DMS114 treated with DMSO at 0.1 percent for 48 hours (cell line): ENCODE data around the gene MUC4.
"Not testable (repeated sequence)": the region's sequence is repeated elsewhere in the genome, so short reads cannot be mapped to it uniquely, and the experiment has no call there.

ENCODE experiments used
- DNase-seq: peaks from one replicate; lab custom pipeline; 2025; ENCODE audit not compliant: unreplicated experiment; lab: John Stamatoyannopoulos, UW

The MUC4 gene

DNA sequence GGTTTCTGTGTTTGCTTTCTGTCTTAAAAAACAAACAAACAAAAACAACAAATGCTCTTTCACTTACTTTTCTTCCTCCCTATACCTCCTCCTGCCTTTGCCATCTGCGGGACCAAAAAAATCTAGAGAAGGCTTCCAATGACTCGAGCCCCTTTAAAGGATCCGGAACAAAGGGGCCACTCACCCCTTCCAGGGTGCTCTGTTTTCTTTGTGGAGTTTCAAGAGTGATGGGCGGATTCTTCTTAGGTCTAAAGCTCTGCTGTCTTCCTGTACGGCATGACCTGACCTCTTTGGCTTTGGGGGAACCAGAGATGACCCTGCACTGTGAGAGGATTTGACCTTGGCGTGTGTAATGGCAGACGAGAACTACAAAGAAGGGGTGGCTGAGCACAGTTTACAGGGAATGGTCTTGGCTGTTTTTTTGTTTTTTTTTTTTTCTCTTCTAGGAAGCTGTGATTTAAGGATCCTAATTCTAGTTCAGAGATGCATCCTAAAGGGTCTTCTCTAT is 93.2 kb downstream of the MUC4 start:
- DNase-seq = no peak

DNA sequence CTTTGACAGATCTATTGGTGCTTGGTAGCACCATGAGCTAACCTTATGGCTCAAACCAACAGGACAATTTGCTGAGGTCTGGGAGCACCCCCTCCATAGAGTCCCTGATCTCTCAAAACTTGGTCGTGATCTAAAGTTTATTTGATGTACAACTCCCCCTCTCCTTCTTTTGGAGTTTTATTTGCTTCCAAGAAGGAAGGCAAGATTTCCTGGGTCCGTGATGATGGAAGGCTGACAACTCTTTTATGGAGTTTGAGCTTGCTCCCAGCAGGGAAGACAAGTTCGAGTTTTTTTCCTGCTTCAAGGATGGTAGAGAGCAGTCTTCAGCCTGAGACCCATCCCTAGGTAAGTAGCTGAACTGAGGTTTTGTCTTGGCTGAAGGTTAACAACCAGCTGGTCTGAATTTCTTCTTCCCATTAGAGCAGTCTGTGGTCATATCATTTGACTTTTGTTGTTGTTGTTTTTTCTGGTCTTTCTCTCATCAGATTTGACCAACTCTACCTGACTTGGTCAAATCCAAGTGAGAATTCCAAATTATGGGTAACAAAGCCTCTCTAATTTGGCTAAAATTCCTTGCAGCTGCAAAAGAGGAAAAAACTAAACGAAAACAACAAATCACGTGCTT is 93.8 kb downstream of the MUC4 start:
- DNase-seq = no peak

- no peak for DNase-seq
Measured at GRCh38 chr3:195717416-195717815, 94.3 kb downstream of the MUC4 start.

- no peak for DNase-seq
Measured at GRCh38 chr3:195715583-195716266, 96.0 kb downstream of the MUC4 start.

DNA sequence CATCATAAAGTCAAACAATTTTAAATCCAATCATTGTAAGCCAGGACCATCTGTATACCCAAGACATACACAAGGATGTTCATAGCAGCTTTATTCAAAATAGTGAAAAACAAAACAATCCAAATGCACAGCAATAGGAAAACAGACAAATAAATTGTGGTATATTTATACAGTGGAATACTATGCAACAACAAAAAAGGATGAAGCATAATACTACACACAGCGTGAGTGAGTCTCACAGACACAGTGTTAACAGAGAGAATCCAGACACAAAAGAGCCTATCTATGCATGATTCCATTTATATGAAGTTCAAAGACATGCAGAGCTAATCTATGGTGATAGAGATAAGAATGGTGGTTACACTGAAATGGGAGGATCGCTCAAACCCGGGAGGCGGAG is 96.6 kb downstream of the MUC4 start:
- no peak for DNase-seq

DNA sequence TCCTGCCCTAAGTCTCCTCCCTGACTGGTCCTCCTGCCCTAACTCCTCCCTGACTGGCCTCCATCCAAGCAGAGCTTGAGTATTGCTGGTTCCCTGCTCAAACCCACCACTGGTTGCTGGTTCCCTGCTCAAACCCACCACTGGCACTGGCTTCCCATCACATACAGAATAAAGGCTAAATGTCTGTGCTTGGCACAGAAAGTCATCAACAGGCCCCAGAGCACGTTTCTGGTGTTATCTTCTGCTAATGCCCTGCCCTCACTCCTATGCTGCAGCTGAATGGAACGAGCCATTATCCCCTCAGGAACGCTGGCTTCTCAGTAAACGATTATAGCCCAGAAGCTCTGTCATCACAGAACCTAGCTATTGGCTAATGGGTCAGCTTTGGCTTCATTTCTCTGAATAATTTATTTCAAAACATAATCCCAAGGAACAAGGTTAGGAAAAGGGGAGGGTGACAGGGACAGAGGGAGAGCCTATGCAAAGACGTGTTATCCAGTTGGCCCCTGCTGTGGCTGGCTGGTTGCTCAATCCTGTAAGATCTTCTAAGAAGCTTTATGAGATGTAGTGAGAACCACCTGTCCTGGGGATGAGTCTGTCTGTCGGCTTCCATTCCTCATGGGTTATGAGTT is 97.2 kb downstream of the MUC4 start:
- DNase-seq = no peak

DNA sequence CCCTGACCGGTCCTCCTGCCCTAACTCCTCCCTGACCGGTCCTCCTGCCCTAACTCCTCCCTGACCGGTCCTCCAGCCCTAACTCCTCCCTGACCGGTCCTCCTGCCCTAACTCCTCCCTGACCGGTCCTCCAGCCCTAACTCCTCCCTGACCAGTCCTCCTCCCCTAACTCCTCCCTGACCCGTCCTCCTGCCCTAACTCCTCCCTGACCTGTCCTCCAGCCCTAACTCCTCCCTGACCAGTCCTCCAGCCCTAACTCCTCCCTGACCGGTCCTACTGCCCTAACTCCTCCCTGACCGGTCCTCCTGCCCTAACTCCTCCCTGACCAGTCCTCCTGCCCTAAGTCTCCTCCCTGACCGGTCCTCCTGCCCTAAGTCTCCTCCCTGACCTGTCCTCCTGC is 98.6 kb downstream of the MUC4 start:
- DNase-seq = not testable (repeated sequence)

- DNase-seq = not testable (repeated sequence)
Measured at GRCh38 chr3:195712535-195712910, 99.2 kb downstream of the MUC4 start.

- DNase-seq = no peak
Measured at GRCh38 chr3:195711813-195712534, 99.8 kb downstream of the MUC4 start.

GRCh38 chr3:195711091-195711812 is 100.5 kb downstream of the MUC4 start:
- DNase-seq = not testable (repeated sequence)

GRCh38 chr3:195710126-195710905 is 101.4 kb downstream of the MUC4 start:
- not testable (repeated sequence) for DNase-seq

DNA sequence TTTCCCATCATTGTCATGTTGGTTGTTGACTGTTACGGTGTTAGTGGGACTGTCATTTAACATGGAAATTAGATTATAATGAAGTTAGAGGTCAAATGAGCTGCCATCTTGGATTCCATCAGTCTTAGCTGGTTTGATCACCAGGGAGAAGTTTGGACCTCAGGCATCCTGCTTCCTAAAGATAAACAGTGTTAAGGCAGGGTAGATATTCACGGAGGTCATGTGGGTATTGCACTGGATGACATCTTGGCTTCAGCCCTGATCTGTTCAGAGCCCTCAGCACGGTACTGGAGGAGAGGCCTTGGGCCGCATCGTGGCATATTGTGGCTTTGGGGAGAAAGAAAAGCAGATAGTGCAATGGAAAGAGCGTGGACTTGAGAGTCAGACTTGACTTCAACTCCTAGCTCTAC is 102.0 kb downstream of the MUC4 start:
- DNase-seq = no peak

DNA sequence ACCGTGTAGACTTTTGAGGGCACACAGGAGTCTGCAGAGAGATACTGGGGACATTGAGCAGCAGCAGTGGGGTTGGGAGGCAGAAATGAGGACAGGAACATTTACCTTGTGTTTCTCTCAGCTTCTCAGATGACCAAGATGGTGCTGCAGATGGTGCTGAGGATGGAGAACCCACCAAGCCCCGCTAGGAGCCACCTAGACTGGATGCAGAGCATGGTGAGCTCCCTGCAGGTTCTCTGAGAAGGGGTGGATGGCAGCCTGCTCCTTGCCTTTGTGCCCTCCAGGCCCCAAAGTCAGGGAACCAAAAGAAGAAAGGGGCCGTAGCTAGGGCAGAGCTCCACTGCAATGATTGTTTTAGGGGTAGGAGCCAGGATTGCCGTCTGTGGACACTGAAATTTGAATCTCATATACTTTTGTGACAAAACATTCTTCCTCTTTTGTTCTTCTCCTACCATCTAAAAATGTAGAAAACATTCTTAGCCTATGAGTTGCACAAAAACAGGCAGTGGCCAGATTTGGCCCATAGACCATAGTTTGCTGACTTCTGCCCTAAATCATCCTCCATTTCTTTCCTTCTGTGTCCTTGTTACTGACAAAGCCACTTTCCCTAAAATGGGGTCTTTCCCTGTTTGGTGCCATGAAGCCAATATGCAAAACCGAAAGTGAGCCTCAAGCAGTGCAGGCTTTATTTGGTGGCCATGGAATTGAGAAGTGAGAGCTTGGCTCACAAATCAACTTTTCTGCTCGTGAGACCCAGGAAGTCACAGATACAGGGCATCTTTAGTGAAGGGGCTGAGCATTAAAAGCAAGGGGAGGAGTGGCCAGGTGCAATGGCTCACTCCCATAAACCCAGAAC is 102.9 kb downstream of the MUC4 start:
- DNase-seq = no peak

- DNase-seq = no peak
Measured at GRCh38 chr3:195708061-195708460, 103.7 kb downstream of the MUC4 start.

DNA sequence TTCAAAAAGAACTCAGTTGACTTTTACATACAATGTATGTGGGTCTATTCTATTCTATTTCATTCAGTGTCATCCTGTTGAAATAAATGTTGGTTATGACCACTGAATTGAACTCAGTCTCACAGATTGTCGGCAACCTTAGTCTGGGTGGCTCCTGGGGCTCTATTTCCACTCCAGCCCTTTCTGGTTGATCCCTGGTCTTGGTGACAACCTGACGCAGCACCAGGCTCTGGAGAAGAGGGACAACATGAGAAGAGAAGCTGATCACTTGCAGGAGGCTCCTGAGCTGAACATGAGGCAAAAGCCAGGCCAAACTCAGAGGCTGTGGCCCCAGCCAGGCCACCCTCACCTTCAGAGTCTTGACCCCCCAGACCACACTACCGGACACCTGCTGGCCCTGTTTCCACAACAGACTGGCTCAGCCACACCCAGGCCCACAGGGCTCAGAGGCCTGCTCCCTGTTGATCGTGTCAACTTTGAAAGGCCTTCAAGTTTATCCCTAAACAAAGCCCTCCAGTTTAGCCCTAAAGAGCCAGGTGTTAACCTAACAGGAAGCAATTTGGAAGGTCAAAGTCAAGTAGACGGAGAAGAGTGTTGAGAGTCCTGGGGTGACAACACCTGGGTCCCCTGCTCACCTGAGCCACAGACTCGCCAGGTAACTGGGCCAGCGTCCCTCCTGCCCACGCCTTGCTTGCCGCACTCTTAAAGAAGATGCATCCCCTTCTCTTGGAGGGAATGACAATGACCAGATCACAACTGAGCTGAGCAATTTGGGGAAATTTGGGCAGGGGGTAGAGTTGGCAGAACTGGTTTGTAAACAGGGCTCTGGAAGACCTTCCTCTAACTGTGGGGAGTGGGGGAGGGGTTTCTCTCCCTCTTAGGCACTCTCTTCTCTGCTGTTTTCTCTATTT is 106.4 kb downstream of the MUC4 start:
- DNase-seq = no peak

DNA sequence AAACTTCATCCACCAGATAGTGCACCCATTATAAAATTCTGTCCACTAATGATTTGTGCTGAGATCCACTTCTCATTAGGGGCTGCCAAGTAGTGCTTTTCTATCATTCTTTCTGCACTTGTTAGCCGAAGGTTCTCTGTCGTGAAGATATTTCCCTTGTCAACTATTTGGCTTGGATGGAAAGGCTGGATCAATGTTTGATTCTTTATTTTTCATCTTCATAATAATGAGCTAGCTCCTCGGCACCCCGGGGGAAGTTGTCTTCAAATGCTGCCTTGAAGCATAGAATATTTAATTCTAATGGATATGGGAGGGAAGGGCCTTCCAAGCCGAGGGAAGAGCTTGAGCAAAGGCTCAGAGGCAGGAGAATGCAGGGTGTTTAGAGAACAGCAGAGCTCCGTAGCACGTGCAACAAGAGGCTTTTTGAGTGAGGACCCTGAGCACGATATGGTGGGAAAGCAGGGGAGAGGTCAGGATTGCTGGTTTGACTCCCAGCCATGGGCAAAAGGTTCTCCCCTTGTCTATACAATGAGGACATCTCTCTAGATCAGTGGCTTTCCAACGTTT is 107.2 kb downstream of the MUC4 start:
- DNase-seq = no peak

GRCh38 chr3:195703776-195704175 is 108.0 kb downstream of the MUC4 start:
- DNase-seq = no peak
